ENCODE results near the gene AK2. TPM values are rescaled to one million over a fixed set of nuclear protein-coding genes. Genes with fewer than 3 reads are reported as not detected.

The AK2 gene
- total RNA-seq, 1 donor from 2014 or later = 126 TPM

GRCh38 chr1:32984090-32984454 is 52.6 kb downstream of the AK2 start:
- Mint-ChIP-seq H3K36me3 (ENCODE audit: low read depth, unreplicated experiment) (peaks cover 1% of the 10 kb centered on the region), H3K4me1 (ENCODE audit: low read depth, unreplicated experiment) (peaks cover 13% of the 10 kb centered on the region), H3K9me3 (ENCODE audit: unreplicated experiment) (no peaks in the 10 kb centered on the region), H3K27me3 (ENCODE audit: low read depth, unreplicated experiment) (no peaks in the 10 kb centered on the region), H3K4me3 (ENCODE audit: unreplicated experiment) (no peak overlapping the region), H3K27ac (ENCODE audit: unreplicated experiment) (no peak overlapping the region)
- peaks cover 22% of the 10 kb centered on the region for H3K4me1 ChIP-seq (ENCODE audit: insufficient read depth, low read length)
- no peak for DNase-seq (ENCODE audit: low read depth)
- H3K4me3 ChIP-seq (ENCODE audit: insufficient read depth, low read depth, low read length) = no peak overlapping the region
- no peak for FAIRE-seq
- no peaks in the 10 kb centered on the region for H3K9me3 ChIP-seq (ENCODE audit: insufficient read depth, low read depth, low read length)
- peaks cover 2% of the 10 kb centered on the region for H4K20me1 ChIP-seq (ENCODE audit: insufficient read depth, low read length)
- TF ChIP-seq CTCF (IDR thresholded peaks at IDR 0.05; ENCODE audit: insufficient read depth, low read depth, low read length) (no peak), EZH2 (IDR thresholded peaks at IDR 0.05; ENCODE audit: insufficient read depth, low read length) (no peak)
- H3K36me3 ChIP-seq (ENCODE audit: insufficient read depth, low read length) = no peaks in the 10 kb centered on the region
- H3K9ac ChIP-seq (ENCODE audit: low read length) = no peak overlapping the region
- no peak overlapping the region for H3K4me2 ChIP-seq (ENCODE audit: low read length)
- H2AFZ ChIP-seq (ENCODE audit: low read depth, low read length) = no peak overlapping the region
- H3K27ac ChIP-seq (ENCODE audit: low read depth, low read length) = no peak overlapping the region
- H3K79me2 ChIP-seq (ENCODE audit: insufficient read depth, low read length) = no peaks in the 10 kb centered on the region
- no peaks in the 10 kb centered on the region for H3K27me3 ChIP-seq (ENCODE audit: insufficient read depth, low read length)

GRCh38 chr1:32983020-32983419 is 53.7 kb downstream of the AK2 start:
- Mint-ChIP-seq H3K4me3 (ENCODE audit: unreplicated experiment) (no peak overlapping the region), H3K36me3 (ENCODE audit: low read depth, unreplicated experiment) (peaks cover 1% of the 10 kb centered on the region), H3K9me3 (ENCODE audit: unreplicated experiment) (no peaks in the 10 kb centered on the region), H3K27ac (ENCODE audit: unreplicated experiment) (no peak overlapping the region), H3K27me3 (ENCODE audit: low read depth, unreplicated experiment) (no peaks in the 10 kb centered on the region), H3K4me1 (ENCODE audit: low read depth, unreplicated experiment) (peaks cover 8% of the 10 kb centered on the region)
- Histone ChIP-seq H2AFZ (ENCODE audit: low read depth, low read length) (no peak overlapping the region), H3K27me3 (ENCODE audit: insufficient read depth, low read length) (no peaks in the 10 kb centered on the region), H3K9ac (ENCODE audit: low read length) (no peak overlapping the region), H3K4me1 (ENCODE audit: insufficient read depth, low read length) (peaks cover 11% of the 10 kb centered on the region), H3K27ac (ENCODE audit: low read depth, low read length) (no peak overlapping the region), H4K20me1 (ENCODE audit: insufficient read depth, low read length) (no peaks in the 10 kb centered on the region), H3K9me3 (ENCODE audit: insufficient read depth, low read depth, low read length) (no peaks in the 10 kb centered on the region), H3K79me2 (ENCODE audit: insufficient read depth, low read length) (no peaks in the 10 kb centered on the region), H3K4me3 (ENCODE audit: insufficient read depth, low read depth, low read length) (no peak overlapping the region), H3K4me2 (ENCODE audit: low read length) (no peak overlapping the region), H3K36me3 (ENCODE audit: insufficient read depth, low read length) (no peaks in the 10 kb centered on the region)
- TF ChIP-seq CTCF (IDR thresholded peaks at IDR 0.05; ENCODE audit: insufficient read depth, low read depth, low read length) = no peak
- TF ChIP-seq EZH2 (IDR thresholded peaks at IDR 0.05; ENCODE audit: insufficient read depth, low read length) = no peak
- DNase-seq (ENCODE audit: low read depth) = no peak
- FAIRE-seq = no peak

- H3K9me3 ChIP-seq (ENCODE audit: insufficient read depth, low read depth, low read length) = no peaks in the 10 kb centered on the region
- Mint-ChIP-seq H3K4me1 (ENCODE audit: low read depth, unreplicated experiment) (peaks cover 14% of the 10 kb centered on the region), H3K27ac (ENCODE audit: unreplicated experiment) (peak overlapping the region; percentile 48), H3K4me3 (ENCODE audit: unreplicated experiment) (no peak overlapping the region), H3K27me3 (ENCODE audit: low read depth, unreplicated experiment) (peaks cover 3% of the 10 kb centered on the region), H3K36me3 (ENCODE audit: low read depth, unreplicated experiment) (peaks cover 4% of the 10 kb centered on the region), H3K9me3 (ENCODE audit: unreplicated experiment) (no peaks in the 10 kb centered on the region)
- H4K20me1 ChIP-seq (ENCODE audit: insufficient read depth, low read length) = no peaks in the 10 kb centered on the region
- no peak overlapping the region for H3K4me3 ChIP-seq (ENCODE audit: insufficient read depth, low read depth, low read length)
- H3K36me3 ChIP-seq (ENCODE audit: insufficient read depth, low read length) = no peaks in the 10 kb centered on the region
- FAIRE-seq (peak; percentile 62), DNase-seq (ENCODE audit: low read depth) (peak; percentile 91)
- H3K4me1 ChIP-seq (ENCODE audit: insufficient read depth, low read length) = peaks cover 10% of the 10 kb centered on the region
- H3K27me3 ChIP-seq (ENCODE audit: insufficient read depth, low read length) = no peaks in the 10 kb centered on the region
- peak overlapping the region; percentile 26 for H2AFZ ChIP-seq (ENCODE audit: low read depth, low read length)
- no peaks in the 10 kb centered on the region for H3K79me2 ChIP-seq (ENCODE audit: insufficient read depth, low read length)
- H3K4me2 ChIP-seq (ENCODE audit: low read length) = peak overlapping the region; percentile 51
- peak overlapping the region; percentile 53 for H3K9ac ChIP-seq (ENCODE audit: low read length)
- peak overlapping the region; percentile 79 for H3K27ac ChIP-seq (ENCODE audit: low read depth, low read length)
- TF ChIP-seq EZH2 (IDR thresholded peaks at IDR 0.05; ENCODE audit: insufficient read depth, low read length) (no peak), CTCF (IDR thresholded peaks at IDR 0.05; ENCODE audit: insufficient read depth, low read depth, low read length) (no peak)
Measured at GRCh38 chr1:32981003-32981901, 55.4 kb downstream of the AK2 start.

Data from astrocyte (in vitro differentiated cells and primary cell).